Measurements from ENCODE around the gene PAGE5.

Gene PAGE5, protein sequence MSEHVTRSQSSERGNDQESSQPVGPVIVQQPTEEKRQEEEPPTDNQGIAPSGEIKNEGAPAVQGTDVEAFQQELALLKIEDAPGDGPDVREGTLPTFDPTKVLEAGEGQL

DNA sequence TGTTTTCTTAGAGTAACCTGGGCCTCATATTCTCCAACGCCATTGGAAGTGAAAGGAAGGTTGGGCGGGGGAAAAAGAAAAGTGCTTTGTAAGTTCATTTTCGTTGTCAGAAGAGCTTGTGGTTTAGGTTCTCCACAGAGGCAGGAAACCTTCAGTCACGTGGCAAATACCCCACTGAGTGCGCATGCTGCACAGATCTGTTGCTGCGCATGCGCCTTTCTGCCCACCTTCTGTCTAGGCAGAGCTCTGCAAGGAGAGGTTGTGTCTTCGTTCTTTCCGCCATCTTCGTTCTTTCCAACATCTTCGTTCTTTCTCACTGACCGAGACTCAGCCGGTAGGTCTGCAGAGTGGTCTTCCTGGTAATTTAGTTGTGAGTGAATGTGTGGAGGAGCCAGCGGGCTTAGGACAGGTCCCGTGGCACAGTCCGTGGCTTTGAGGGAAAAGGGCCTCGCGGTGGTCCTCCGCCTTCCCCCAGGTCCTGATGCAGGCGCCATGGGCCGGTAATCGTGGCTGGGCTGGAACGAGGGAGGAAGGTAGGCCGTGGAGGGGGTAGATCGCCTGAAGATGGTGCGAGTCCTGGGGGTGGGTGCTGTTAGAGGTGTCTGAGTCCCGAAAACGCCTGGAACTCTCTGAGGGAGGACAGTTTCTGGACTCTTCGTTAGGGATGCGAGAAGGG is at the start of gene PAGE5:
Gene PAGE5, plus strand, starts transcription at position 228 of the 676 bp plus-strand sequence. CDS start 1,037 bp downstream, outside the sequence.
- no peak within 1 kb of the TSS for H3K4me3 ChIP-seq
- H3K27ac ChIP-seq = no peak within 1 kb of the TSS

DNA sequence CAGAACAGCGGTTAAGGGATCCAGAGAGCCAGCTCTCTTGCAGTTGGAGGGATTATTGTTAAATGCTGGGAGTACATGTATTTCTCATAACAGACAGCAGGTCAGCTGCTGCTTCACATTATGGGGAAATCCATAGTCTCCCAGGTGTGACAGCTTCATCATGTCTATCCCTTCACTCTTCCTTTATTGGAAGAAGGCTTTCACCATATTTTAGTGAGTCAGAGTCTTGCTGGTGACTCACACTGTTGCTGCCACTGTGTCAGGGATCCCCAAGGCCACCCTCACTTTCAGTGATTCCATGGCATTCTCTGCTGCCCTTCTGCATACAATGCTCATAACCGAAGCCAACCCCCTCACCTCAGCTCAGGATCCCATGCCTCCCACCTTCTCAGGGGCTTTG is 32.9 kb upstream of the PAGE5 start:
- no peak overlapping the region for H3K27ac ChIP-seq
- H3K4me3 ChIP-seq = no peak overlapping the region

DNA sequence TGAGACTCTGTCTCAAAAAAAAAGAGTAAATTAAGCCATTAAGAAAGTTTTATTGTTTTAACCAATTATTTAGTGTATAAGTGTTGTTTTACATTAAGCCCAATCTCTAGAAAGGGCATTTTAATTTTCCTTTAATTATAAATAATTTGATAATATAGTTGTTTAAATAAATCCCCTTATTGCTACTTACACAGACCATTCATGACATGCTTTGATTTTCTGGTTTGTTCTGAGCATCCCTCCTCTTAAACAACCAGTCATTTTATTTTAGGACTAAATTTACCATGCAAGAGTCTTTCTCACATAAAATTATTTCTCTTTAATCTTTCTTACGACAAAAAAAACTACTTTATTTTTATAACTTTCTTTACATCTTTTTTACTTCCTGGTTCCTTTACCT is 23.5 kb upstream of the PAGE5 start:
- no peak overlapping the region for H3K27ac ChIP-seq
- no peak overlapping the region for H3K4me3 ChIP-seq

DNA sequence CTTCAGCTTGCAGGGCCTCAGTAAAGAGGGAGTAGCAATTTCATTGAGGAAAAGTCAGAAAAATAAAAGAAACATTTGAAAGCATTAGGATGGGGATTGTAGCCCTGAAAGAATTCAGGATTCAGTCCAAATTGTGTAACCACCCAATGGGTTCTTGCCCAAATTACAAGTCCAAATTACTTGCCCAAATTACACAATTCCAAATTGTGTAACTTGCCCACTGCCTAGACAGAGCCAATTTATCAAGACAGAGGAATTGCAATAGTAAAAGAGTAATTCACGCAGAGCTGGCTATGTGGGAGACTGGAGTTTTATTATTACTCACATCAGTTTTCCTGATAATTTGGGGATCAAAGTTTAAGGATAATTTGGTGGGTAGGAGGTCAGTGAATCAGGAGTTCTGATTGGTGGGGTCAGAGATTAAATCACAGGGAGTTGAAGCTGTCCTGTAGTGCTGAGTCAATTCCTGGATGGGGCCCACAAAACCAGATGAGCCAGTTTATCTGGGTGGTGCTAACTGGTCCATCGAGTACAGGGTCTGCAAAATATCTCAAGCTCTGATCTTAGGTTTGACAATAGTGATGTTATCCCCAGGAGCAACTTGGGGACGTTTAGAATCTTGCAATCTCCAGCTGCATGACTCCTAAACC is 18.1 kb upstream of the PAGE5 start:
- Histone ChIP-seq H3K4me3 (no peak overlapping the region), H3K27ac (peak overlapping the region in 2 of 21 experiments; percentile 5 to 39)

DNA sequence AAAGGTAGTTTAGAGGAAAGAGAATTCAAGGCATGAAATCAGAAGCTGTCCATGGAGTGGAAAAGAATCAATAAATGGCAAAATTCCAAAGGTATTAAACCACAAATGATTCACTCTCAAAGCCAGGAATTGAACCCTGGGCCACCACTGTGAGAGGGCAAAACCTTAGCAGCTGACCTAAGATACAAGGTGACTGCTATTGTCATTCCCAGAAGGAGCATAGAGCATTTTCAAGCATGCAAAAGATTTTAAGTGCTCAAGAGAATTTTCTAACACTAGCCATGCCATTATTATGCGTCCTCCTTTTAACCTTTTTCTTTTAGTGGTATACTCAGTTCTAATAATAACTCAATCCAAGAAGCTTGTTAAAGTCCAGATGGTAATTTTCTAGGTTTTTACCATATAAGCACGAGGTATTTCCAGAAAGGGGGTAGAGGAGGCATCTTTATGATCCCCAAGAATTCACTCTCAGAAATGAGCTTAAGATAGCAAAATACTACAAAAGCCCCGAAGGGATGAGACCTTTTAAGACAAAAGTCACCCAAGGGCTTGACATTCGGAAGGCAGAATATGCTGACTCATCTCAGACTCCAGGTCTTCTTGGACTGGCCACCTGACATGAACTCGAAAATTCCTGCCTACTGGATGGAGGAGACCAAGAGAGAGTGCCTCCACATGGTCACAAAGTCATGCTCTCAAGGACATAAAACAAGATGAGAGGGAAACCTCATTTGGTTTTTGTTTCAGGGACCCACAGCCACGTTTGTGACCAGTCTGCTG is 13.8 kb upstream of the PAGE5 start:
- no peak overlapping the region for H3K27ac ChIP-seq
- H3K4me3 ChIP-seq = no peak overlapping the region

DNA sequence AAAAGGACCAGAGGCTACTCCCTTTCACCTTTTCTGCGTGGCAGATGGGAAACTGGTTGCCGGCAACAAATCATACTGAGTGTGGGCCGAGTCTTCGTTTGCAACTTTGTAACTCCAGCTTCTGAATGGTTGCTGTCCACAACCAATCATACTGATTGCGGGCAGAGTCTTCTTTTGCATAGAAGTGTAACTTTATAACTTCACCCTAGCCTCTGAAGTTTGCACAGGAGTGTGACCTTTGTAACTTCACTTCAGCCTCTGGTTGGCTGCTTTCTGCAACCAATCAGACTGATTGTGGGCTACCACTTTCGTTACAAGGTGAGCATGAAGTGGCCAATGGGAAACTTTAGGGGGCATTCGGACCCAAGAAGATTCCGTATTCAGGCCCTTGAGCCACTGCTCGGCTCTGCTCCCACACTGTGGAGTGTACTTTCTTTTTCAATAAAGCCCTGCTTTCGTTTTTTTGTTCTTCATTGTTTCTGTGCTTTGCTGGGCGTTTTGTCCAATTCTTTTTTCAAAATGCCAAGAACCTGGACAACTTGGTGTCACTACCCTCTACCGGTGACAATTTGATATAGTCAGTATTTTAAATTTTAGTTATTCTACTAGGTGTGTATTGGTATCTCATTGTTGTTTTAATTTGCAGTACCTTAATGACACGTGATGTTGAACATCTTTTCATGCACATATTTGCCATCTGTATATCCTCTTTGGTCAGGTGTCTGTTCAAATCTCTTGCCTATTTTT is 9.0 kb upstream of the PAGE5 start:
- H3K27ac ChIP-seq = no peak overlapping the region
- no peak overlapping the region for H3K4me3 ChIP-seq

DNA sequence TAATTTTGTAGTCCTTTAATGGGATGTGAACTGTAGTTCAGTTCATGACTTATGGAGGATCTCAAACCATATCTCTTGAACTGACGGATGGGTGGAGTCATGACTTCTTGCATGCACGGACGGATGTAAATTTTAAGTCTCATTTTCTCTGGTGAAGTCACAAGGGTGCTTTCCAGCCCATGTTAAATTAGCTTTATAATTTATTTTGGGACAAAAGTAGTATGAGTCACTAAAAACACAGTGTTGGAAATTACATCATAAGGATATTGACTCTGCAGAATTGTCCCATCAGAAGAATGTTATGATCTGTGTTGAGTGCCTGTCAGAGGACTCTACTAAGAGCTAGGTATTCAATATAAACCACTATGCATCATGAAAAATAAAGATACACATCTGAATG is 6.8 kb upstream of the PAGE5 start:
- Histone ChIP-seq H3K27ac (no peak overlapping the region), H3K4me3 (no peak overlapping the region)

DNA sequence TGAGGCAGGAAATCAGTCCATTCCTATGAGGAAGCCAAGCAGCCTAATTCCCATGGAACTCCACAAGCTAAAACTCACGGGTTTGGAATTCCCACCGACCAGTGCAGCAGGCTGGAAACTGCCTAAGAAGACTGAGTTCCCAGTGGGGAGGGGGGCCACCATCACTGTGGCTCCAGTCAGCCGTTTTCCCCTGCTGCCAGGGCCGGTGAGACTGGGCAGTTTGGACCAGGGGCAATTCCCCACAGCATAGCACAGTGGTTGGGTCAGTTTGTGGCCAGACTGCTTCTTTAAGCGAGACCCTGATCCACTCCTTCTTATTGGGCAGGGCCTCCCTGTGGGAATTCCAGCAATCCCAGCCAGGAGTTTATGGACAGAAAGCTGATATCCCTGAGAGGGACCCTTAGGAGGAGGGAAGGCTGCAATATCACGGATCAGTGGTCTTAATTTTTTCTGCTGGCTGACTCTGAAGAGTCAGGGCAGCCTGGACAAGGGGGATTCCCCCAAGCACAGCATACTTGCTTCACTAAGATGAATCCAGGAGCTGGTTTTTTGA is 20.7 kb downstream of the PAGE5 start:
- no peak overlapping the region for H3K4me3 ChIP-seq
- no peak overlapping the region for H3K27ac ChIP-seq

DNA sequence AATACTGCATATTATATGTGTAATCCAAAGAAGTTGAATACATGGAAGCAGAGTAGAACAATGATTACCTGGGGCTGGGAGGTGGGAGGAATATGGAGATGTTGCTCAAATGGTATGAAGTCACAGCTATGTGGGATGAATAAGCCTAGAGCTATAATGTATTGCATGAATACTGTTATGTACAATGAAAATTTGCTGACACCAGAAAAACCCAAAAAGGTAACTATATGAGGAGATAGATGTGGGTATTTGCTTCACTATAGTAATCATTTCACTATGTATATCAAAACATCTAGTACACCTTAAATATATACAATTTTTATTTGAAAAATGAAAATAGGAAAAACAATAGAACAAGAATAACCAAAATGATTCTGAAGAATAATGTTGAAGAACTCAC is 33.4 kb downstream of the PAGE5 start:
- no peak overlapping the region for H3K4me3 ChIP-seq
- H3K27ac ChIP-seq = no peak overlapping the region

DNA sequence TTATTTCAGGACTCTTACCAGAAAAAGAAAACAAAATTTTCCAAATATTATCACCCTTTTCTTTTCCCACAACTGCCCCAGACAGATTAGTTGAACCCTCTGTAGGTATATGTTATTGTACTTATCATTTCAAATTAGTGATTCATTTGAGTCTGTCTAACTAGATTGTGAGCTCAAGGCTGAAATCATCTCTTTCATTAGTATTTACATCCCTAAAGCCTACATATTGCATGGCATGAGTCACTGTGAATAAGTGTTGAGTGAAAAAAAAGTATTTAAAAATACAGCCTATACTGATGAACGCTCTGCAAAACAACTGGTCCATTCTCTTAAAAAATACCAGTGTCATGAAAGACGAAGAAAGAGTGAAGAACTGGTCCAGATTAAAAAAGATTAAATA is 40.7 kb downstream of the PAGE5 start:
- no peak overlapping the region for H3K4me3 ChIP-seq
- H3K27ac ChIP-seq = no peak overlapping the region

DNA sequence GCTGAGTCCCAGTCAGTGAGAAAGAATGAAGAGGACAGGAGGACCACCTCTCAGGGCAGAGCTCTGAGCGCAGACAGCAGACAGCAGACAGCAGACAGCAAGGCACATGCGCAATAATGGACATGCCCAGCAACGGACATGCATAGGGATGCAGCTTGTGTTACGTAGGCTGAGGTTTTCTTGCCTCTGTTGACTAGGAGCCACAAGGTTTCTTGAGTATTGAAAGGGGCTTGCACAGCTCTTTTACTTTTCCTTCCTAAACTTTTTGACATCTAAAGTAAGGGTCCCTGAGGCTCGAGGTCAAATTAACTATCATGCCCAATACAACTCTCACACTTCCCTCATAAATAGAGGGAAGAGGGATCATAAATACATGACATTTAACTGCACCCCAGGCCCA is 44.7 kb downstream of the PAGE5 start, which contains the start of gene PAGE3:
Gene PAGE3, minus strand, starts transcription at position 101 of the 400 bp plus-strand sequence. CDS start 1,013 bp downstream, outside the sequence.
- Histone ChIP-seq H3K4me3 (no peak within 1 kb of the TSS), H3K27ac (no peak within 1 kb of the TSS)
